IPS-15b (cell line): ENCODE results near the gene OR13H1.
"Not testable (repeated sequence)": the region's sequence is repeated elsewhere in the genome, so short reads cannot be mapped to it uniquely, and the experiment has no call there.

Experiments used
- H3K27me3 ChIP-seq: one replicate; pipeline ENCODE4 v1.6.1; 2013; ENCODE audit warnings: low read length; ENCODE audit not compliant: control insufficient read depth, insufficient read depth
- H3K36me3 ChIP-seq: one replicate; pipeline ENCODE4 v1.6.1; 2013; ENCODE audit warnings: low read length; ENCODE audit not compliant: control insufficient read depth, insufficient read depth
- H3K4me1 ChIP-seq: one replicate; pipeline ENCODE4 v1.6.1; 2013; ENCODE audit warnings: mild to moderate bottlenecking, low read length; ENCODE audit not compliant: control insufficient read depth, insufficient read depth
- H3K4me3 ChIP-seq: one replicate; pipeline ENCODE4 v1.5.1; 2013; ENCODE audit warnings: low read depth, low read length
- H3K9ac ChIP-seq: one replicate; pipeline ENCODE4 v1.6.1; 2013; ENCODE audit warnings: low read depth, mild to moderate bottlenecking, low read length
- H3K9me3 ChIP-seq: one replicate; pipeline ENCODE4 v1.6.1; 2013; ENCODE audit warnings: mild to moderate bottlenecking, low read length; ENCODE audit not compliant: control insufficient read depth, insufficient read depth

Gene OR13H1

GRCh38 chrX:131572372-131573014 lies 28.6 kb downstream of the OR13H1 start:
- no peaks in the 10 kb centered on the region for H3K36me3 ChIP-seq
- no peaks in the 10 kb centered on the region for H3K9me3 ChIP-seq
- no peak overlapping the region for H3K4me3 ChIP-seq
- H3K27me3 ChIP-seq: no peaks in the 10 kb centered on the region
- H3K4me1 ChIP-seq: peaks cover 10% of the 10 kb centered on the region
- no peak overlapping the region for H3K9ac ChIP-seq

- peak overlapping the region; percentile 20 for H3K9ac ChIP-seq
- H3K4me3 ChIP-seq: peak overlapping the region; percentile 58
- no peaks in the 10 kb centered on the region for H3K9me3 ChIP-seq
These were observed 33.5 kb downstream of the OR13H1 start for GRCh38 chrX:131577413-131577812.

DNA sequence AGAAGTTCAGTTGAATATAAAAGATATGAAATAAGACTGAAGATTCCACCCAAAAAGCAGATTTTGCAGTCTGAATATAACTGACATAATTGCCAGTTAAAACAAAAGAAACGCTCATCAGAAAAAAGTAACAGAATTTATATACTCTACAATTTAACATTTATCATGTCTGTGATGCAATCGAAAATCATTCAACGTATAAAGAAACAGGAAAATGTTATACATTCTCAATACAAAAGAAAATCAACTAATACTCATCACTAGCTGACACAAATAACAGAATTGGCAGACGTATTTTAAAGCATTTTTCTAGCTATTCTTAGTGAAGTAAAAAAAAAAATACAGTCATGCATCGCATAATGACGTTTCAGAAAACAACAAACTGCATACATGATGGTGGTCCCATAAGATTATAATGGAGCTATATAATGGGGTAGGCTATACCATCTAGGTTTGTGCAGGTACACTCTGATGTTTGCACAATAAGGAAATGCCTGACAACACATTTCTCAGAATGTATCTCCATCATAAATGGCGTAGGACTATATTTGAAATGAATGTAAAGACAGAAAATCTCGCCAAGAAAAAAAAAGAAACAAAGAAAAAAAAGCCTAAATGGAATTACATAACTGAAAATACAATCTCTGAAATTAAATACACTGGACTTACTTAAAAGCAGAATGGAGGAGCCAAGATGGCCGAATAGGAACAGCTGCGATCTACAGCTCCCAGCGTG lies 34.3 kb downstream of the OR13H1 start:
- H3K4me3 ChIP-seq: peak overlapping the region; percentile 58
- H3K9ac ChIP-seq: no peak overlapping the region
- H3K4me1 ChIP-seq: peaks cover 7% of the 10 kb centered on the region
- no peaks in the 10 kb centered on the region for H3K27me3 ChIP-seq
- no peaks in the 10 kb centered on the region for H3K36me3 ChIP-seq
- H3K9me3 ChIP-seq: no peaks in the 10 kb centered on the region

More at GRCh38 chrX:131577413-131577812, 33.5 kb downstream of the OR13H1 start:
- Histone ChIP-seq H3K36me3 (no peaks in the 10 kb centered on the region), H3K4me1 (peaks cover 9% of the 10 kb centered on the region), H3K27me3 (no peaks in the 10 kb centered on the region)

GRCh38 chrX:131578735-131579367 lies 35.0 kb downstream of the OR13H1 start:
- H3K4me3 ChIP-seq: peak overlapping the region; percentile 58
- H3K9ac ChIP-seq, H3K36me3 ChIP-seq, H3K27me3 ChIP-seq, H3K4me1 ChIP-seq, H3K9me3 ChIP-seq: not testable (repeated sequence)

DNA sequence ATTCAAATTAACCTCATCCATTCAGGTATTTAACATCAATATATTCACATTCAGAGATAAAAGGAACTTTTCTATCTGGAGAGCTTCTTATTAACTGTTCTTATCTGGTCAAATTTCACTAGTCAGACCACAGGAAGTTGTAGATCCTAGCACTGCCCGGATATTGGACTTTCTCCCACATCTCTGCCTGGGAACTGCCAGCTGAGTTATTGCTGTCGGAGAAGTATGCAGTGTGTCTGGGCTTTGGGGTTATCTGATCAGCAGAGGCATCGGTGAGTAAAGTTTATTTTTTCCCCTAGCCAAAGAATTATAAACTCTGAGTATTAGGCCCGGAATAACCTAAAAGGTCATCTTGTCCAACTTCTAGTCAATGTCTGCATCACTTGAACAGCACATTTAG lies 45.1 kb downstream of the OR13H1 start:
- Histone ChIP-seq H3K4me3 (no peak overlapping the region), H3K27me3 (no peaks in the 10 kb centered on the region), H3K9me3 (no peaks in the 10 kb centered on the region), H3K36me3 (no peaks in the 10 kb centered on the region), H3K4me1 (no peaks in the 10 kb centered on the region), H3K9ac (no peak overlapping the region)
